Measurements from ENCODE around the gene PLIN4.

The PLIN4 gene

DNA sequence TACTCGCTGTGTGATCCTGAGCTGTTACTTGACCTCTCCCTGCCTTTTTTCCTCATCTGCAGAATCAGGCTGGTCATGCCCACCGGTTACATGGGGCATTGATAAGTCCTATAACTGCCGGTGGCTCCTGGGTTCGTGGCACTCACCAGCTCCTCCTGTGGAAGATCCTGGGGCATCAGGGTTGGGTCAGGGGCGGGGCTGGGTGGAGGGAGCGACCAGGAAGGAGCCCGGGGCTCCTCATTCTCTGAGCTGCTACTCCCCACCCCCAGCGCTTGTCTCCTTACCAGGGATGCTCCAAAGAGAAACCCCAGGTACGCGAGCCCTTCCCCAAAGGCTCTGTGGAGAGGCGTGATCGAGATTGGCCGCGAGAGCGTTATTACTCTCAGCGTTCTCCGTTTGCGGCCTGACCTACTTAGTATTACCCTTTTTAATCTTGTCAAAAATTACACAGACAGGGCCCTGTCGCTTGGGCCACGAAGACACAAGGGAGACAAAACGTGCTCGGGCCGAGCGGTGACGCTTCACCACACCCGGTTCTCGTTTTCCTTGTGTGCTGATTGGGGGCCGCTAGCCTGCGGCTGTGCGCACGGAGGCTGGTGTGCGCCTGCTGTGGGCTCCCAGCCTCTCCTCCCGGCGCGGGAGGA, 35.4 kb downstream of the PLIN4 start (continued):
- TF ChIP-seq, protein P1, sequence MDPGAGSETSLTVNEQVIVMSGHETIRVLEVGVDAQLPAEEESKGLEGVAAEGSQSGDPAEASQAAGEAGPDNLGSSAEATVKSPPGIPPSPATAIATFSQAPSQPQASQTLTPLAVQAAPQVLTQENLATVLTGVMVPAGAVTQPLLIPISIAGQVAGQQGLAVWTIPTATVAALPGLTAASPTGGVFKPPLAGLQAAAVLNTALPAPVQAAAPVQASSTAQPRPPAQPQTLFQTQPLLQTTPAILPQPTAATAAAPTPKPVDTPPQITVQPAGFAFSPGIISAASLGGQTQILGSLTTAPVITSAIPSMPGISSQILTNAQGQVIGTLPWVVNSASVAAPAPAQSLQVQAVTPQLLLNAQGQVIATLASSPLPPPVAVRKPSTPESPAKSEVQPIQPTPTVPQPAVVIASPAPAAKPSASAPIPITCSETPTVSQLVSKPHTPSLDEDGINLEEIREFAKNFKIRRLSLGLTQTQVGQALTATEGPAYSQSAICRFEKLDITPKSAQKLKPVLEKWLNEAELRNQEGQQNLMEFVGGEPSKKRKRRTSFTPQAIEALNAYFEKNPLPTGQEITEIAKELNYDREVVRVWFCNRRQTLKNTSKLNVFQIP (CRISPR knock-in tag; IDR thresholded peaks at IDR 0.05; ENCODE audit: borderline replicate concordance, low read depth), result no peak
- no peak for TF ChIP-seq CSDC2 (CRISPR knock-in tag; IDR thresholded peaks at IDR 0.05)
- TF ChIP-seq BACH2 (CRISPR knock-in tag; IDR thresholded peaks at IDR 0.05; ENCODE audit: borderline replicate concordance), result no peak
- no peak for TF ChIP-seq RARB (CRISPR knock-in tag; IDR thresholded peaks at IDR 0.05)
- TF ChIP-seq ESRRG (CRISPR knock-in tag; IDR thresholded peaks at IDR 0.05), result no peak

DNA sequence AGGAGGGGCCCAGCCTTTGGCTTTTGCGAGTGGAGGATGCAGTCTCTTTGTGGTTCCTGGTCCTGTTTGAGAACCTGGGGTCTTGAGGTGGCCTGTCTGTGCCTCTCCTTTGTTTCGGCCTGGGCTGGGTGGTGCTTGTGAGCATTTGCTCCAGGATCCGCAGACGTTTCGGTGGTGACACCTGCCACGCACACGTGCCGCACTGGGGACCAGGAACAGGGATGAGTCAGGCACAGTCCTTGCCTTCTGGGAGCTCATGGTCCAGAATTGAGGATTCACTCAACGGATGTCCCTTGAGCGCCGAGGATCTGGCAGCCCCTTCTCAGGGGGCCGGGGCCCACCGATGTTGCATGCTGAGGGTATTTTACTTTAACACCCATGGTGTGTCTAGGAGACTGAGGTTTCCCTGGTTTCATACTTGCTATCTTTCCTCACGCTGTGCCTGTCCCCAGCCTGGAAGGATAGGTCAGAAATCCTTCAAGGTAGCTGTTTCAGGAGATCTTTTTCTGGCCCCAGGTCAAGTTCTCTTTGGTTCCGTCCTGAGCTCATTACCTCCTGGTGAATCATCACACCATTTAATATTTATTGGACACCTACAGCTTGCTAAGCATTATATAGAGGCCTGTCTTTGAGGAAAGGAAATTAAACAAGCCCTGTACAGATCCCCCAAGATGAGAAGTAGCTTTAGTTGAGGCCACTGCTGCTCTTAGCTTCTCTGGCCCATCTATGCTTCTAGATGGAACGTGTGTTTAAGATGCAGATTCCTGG, 41.1 kb downstream of the PLIN4 start:
- no peak for TF ChIP-seq RARB (CRISPR knock-in tag; IDR thresholded peaks at IDR 0.05)
- no peak for TF ChIP-seq TCF4 (CRISPR knock-in tag; IDR thresholded peaks at IDR 0.05; ENCODE audit: borderline replicate concordance)
- no peak for ATAC-seq

DNA sequence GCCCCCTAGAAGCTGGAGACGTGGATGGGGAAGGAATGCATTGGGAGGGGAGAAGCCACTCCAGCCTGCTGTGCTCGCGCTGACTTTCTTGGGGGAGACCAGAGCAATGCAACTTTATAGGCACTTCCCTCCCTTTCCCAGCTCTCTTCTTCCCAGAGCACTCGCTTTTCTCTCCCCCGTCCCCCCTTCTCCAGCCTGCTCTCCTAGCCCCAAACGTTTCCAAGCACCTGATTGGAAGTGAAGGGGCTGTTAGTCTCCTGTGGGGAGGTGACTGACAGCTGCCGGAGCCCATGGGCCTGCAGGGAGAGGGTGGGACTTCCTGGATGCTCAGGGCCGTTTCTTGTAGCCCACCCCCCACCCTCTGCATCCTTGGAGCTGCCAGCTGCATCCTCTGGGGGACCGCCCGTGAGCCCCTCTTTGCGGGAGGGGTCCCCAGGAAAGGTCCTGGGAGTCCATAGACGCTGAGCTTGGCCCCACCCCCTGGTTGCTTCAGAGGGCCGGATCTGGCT, 43.7 kb downstream of the PLIN4 start:
- no peak for TF ChIP-seq OSR1 (CRISPR knock-in tag; IDR thresholded peaks at IDR 0.05)
- TF ChIP-seq, protein P2, sequence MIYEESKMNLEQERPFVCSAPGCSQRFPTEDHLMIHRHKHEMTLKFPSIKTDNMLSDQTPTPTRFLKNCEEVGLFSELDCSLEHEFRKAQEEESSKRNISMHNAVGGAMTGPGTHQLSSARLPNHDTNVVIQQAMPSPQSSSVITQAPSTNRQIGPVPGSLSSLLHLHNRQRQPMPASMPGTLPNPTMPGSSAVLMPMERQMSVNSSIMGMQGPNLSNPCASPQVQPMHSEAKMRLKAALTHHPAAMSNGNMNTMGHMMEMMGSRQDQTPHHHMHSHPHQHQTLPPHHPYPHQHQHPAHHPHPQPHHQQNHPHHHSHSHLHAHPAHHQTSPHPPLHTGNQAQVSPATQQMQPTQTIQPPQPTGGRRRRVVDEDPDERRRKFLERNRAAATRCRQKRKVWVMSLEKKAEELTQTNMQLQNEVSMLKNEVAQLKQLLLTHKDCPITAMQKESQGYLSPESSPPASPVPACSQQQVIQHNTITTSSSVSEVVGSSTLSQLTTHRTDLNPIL (CRISPR knock-in tag; IDR thresholded peaks at IDR 0.05; ENCODE audit: low read depth), result no peak
- TF ChIP-seq ZNF565 (CRISPR knock-in tag; conservative IDR thresholded peaks at IDR 0.05; ENCODE audit: low read depth), result no peak
- TF ChIP-seq, protein P3, sequence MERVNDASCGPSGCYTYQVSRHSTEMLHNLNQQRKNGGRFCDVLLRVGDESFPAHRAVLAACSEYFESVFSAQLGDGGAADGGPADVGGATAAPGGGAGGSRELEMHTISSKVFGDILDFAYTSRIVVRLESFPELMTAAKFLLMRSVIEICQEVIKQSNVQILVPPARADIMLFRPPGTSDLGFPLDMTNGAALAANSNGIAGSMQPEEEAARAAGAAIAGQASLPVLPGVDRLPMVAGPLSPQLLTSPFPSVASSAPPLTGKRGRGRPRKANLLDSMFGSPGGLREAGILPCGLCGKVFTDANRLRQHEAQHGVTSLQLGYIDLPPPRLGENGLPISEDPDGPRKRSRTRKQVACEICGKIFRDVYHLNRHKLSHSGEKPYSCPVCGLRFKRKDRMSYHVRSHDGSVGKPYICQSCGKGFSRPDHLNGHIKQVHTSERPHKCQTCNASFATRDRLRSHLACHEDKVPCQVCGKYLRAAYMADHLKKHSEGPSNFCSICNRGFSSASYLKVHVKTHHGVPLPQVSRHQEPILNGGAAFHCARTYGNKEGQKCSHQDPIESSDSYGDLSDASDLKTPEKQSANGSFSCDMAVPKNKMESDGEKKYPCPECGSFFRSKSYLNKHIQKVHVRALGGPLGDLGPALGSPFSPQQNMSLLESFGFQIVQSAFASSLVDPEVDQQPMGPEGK (CRISPR knock-in tag; IDR thresholded peaks at IDR 0.05; ENCODE audit: borderline replicate concordance), result no peak
- TF ChIP-seq CSDC2 (CRISPR knock-in tag; IDR thresholded peaks at IDR 0.05), result no peak
- TF ChIP-seq SNAI2 (CRISPR knock-in tag; IDR thresholded peaks at IDR 0.05), result no peak
- ATAC-seq, result peak; percentile 69

DNA sequence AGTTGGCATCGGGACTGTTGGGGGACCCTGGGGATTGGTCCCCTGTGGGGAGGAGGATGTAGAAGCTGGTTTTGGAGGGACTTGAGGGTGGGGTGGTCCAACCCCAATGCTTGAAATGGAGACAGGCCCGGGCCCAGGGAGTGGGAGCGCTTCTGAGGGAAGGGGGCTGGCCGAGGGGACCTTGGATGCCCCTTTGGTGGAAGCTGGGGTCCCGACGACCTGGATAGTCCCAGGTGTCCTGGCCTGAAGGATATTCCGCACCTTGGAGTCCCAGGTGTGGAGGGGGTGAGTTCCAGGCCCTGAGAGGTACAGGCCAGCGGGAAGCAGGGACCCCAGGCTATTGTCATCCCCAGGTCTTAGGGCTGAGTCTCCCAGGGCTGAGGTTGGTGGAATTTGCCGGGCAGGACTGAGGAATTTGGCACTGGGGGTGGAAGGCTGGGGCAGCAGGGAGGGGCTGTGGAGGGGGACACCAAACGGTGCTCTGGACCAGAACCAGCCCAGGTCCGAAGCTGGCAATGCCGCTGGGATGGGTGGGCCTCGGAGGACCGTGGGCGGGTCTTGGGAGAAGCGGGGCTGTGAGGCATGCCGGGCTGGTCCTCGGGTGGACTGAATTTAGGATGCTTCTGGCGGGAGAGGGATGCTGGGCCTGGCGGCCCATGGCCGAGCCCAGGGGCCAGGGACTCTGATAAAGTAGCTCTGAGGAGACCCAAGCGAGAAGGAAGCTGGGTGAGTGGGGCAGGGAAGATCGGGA, 44.3 kb downstream of the PLIN4 start:
- ATAC-seq, result peak; percentile 2; the same call in 2 of the 3 replicates
- TF ChIP-seq ZFP3 (CRISPR knock-in tag; IDR thresholded peaks at IDR 0.05) (no peak), CSDC2 (CRISPR knock-in tag; IDR thresholded peaks at IDR 0.05) (no peak), OSR1 (CRISPR knock-in tag; IDR thresholded peaks at IDR 0.05) (no peak), ZNF70 (CRISPR knock-in tag; IDR thresholded peaks at IDR 0.05) (no peak), TCF4 (CRISPR knock-in tag; IDR thresholded peaks at IDR 0.05; ENCODE audit: borderline replicate concordance) (no peak), TOX (CRISPR knock-in tag; IDR thresholded peaks at IDR 0.05; ENCODE audit: borderline replicate concordance) (no peak), SNAI2 (CRISPR knock-in tag; IDR thresholded peaks at IDR 0.05) (no peak), PPARA (CRISPR knock-in tag; IDR thresholded peaks at IDR 0.05; ENCODE audit: borderline replicate concordance) (no peak), ZFP30 (CRISPR knock-in tag; IDR thresholded peaks at IDR 0.05) (no peak), ISL1 (CRISPR knock-in tag; IDR thresholded peaks at IDR 0.05) (no peak), GLIS3 (CRISPR knock-in tag; IDR thresholded peaks at IDR 0.05) (no peak), ZNF565 (CRISPR knock-in tag; conservative IDR thresholded peaks at IDR 0.05; ENCODE audit: low read depth) (no peak), ZNF8 (CRISPR knock-in tag; IDR thresholded peaks at IDR 0.05) (no peak), RARB (CRISPR knock-in tag; IDR thresholded peaks at IDR 0.05) (no peak)
- TF ChIP-seq, protein P4, sequence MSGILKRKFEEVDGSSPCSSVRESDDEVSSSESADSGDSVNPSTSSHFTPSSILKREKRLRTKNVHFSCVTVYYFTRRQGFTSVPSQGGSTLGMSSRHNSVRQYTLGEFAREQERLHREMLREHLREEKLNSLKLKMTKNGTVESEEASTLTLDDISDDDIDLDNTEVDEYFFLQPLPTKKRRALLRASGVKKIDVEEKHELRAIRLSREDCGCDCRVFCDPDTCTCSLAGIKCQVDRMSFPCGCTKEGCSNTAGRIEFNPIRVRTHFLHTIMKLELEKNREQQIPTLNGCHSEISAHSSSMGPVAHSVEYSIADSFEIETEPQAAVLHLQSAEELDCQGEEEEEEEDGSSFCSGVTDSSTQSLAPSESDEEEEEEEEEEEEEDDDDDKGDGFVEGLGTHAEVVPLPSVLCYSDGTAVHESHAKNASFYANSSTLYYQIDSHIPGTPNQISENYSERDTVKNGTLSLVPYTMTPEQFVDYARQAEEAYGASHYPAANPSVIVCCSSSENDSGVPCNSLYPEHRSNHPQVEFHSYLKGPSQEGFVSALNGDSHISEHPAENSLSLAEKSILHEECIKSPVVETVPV (CRISPR knock-in tag; IDR thresholded peaks at IDR 0.05), result no peak
- TF ChIP-seq, protein P3 (CRISPR knock-in tag; IDR thresholded peaks at IDR 0.05; ENCODE audit: borderline replicate concordance), result no peak
